Measurements from ENCODE around the gene NTMT2.

NTMT2 gene

DNA sequence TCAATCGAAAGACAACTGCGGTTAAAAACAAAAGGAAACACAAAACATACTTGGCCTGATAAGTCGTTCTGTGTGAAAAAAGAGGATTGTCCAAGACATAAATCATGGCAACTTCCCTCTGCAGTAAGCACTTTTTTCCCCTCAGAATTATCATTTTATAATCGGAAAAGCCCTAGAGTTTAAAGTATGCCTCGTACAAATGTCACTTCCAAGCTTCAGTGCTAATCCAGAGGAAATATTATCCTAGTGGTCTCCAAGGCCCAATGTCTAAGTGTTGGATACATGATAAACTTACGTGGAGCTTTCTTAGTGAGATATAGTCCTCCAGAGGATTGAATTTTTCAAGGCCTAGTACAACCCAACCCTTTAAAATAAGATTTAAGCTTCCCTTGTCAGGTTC is 11.2 kb upstream of the NTMT2 start:
- no peak for TF ChIP-seq EZH2phosphoT487 (IDR thresholded peaks at IDR 0.05; ENCODE audit: low read length)
- TF ChIP-seq EZH2 (optimal IDR thresholded peaks at IDR 0.05; ENCODE audit: low read depth, low read length), result no peak
- TF ChIP-seq, protein P1, sequence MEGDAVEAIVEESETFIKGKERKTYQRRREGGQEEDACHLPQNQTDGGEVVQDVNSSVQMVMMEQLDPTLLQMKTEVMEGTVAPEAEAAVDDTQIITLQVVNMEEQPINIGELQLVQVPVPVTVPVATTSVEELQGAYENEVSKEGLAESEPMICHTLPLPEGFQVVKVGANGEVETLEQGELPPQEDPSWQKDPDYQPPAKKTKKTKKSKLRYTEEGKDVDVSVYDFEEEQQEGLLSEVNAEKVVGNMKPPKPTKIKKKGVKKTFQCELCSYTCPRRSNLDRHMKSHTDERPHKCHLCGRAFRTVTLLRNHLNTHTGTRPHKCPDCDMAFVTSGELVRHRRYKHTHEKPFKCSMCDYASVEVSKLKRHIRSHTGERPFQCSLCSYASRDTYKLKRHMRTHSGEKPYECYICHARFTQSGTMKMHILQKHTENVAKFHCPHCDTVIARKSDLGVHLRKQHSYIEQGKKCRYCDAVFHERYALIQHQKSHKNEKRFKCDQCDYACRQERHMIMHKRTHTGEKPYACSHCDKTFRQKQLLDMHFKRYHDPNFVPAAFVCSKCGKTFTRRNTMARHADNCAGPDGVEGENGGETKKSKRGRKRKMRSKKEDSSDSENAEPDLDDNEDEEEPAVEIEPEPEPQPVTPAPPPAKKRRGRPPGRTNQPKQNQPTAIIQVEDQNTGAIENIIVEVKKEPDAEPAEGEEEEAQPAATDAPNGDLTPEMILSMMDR (IDR thresholded peaks at IDR 0.05; ENCODE audit: low read length), result no peak
- no peak overlapping the region for H3K4me2 ChIP-seq (ENCODE audit: low read depth, low read length)
- no peaks in the 10 kb centered on the region for H3K9me3 ChIP-seq (replicated peaks; ENCODE audit: insufficient read depth, low read length)
- H3K27ac ChIP-seq (ENCODE audit: low read length), result no peak overlapping the region
- no peaks in the 10 kb centered on the region for H3K9me2 ChIP-seq (replicated peaks; ENCODE audit: insufficient read depth, low read length)
- no peak overlapping the region for H2AFZ ChIP-seq (ENCODE audit: low read length)
- no peaks in the 10 kb centered on the region for H3K4me1 ChIP-seq (ENCODE audit: low read length)
- DNase-seq, result no peak
- H3K79me2 ChIP-seq (ENCODE audit: low read length), result no peaks in the 10 kb centered on the region
- no peak overlapping the region for H3K4me3 ChIP-seq (ENCODE audit: low read length)
- H3F3A ChIP-seq (ENCODE audit: insufficient read depth, low read length), result no peaks in the 10 kb centered on the region
- H3K27me3 ChIP-seq (replicated peaks; ENCODE audit: insufficient read depth, low read length), result no peaks in the 10 kb centered on the region
- H4K20me1 ChIP-seq (ENCODE audit: insufficient read depth, low read length), result no peaks in the 10 kb centered on the region
- H3K9ac ChIP-seq (ENCODE audit: low read length), result no peak overlapping the region
- H3K36me3 ChIP-seq (replicated peaks; ENCODE audit: insufficient read depth, low read length), result no peaks in the 10 kb centered on the region

DNA sequence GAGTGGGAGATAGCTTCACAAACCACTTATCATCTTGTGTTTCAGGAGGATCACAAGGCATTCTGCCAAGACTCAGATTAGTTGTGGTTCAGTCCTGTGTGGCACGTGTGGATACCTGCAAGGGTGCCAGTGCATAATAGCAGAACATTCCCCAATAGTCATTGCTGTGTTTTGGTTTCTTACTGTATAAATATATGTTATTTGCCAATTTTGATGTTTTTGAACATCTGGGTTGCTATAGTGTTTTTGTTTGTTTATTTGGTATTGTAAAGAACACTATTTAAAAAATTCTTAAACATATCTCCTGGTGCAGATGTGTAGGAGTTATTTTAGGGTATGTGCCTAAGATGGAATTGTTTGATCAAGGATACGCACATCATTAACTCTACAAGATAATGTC is 5.4 kb upstream of the NTMT2 start:
- H3K4me3 ChIP-seq (ENCODE audit: low read length), result no peak overlapping the region
- no peak for DNase-seq
- no peaks in the 10 kb centered on the region for H3K9me2 ChIP-seq (replicated peaks; ENCODE audit: insufficient read depth, low read length)
- no peaks in the 10 kb centered on the region for H3K79me2 ChIP-seq (ENCODE audit: low read length)
- H3K27me3 ChIP-seq (replicated peaks; ENCODE audit: insufficient read depth, low read length), result no peaks in the 10 kb centered on the region
- no peaks in the 10 kb centered on the region for H4K20me1 ChIP-seq (ENCODE audit: insufficient read depth, low read length)
- no peak overlapping the region for H3K4me2 ChIP-seq (ENCODE audit: low read depth, low read length)
- H3K9ac ChIP-seq (ENCODE audit: low read length), result no peak overlapping the region
- no peaks in the 10 kb centered on the region for H3K4me1 ChIP-seq (ENCODE audit: low read length)
- H3K27ac ChIP-seq (ENCODE audit: low read length), result no peak overlapping the region
- no peaks in the 10 kb centered on the region for H3K9me3 ChIP-seq (replicated peaks; ENCODE audit: insufficient read depth, low read length)
- no peaks in the 10 kb centered on the region for H3F3A ChIP-seq (ENCODE audit: insufficient read depth, low read length)
- H2AFZ ChIP-seq (ENCODE audit: low read length), result no peak overlapping the region
- H3K36me3 ChIP-seq (replicated peaks; ENCODE audit: insufficient read depth, low read length), result no peaks in the 10 kb centered on the region
- TF ChIP-seq EZH2 (optimal IDR thresholded peaks at IDR 0.05; ENCODE audit: low read depth, low read length) (no peak), EZH2phosphoT487 (IDR thresholded peaks at IDR 0.05; ENCODE audit: low read length) (no peak)

DNA sequence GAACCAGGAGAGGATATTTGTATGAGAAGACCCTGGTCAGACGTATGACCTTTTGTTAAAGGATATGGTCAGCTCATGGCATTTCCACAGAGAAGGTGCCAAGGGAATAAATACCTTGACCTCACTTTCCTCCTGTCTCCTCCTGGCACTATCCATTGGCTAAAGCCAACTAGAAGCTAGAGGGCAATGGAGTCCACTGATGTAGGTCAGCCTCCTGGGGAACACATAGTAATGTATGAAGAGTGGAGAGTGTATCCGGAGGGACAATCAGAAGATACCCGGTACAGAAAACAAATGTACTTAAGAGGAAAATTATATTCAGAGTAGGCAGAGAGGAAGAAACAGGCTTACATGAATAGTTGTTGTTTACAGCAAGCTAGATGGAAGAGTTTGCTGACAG is 698 bp upstream of the NTMT2 start:
- no peak for DNase-seq
- H3F3A ChIP-seq (ENCODE audit: insufficient read depth, low read length), result no peaks in the 10 kb centered on the region
- no peaks in the 10 kb centered on the region for H3K9me3 ChIP-seq (replicated peaks; ENCODE audit: insufficient read depth, low read length)
- no peaks in the 10 kb centered on the region for H3K79me2 ChIP-seq (ENCODE audit: low read length)
- H3K4me3 ChIP-seq (ENCODE audit: low read length), result no peak overlapping the region
- no peaks in the 10 kb centered on the region for H3K4me1 ChIP-seq (ENCODE audit: low read length)
- H3K9ac ChIP-seq (ENCODE audit: low read length), result no peak overlapping the region
- no peak overlapping the region for H2AFZ ChIP-seq (ENCODE audit: low read length)
- TF ChIP-seq EZH2 (optimal IDR thresholded peaks at IDR 0.05; ENCODE audit: low read depth, low read length), result no peak
- no peak for TF ChIP-seq EZH2phosphoT487 (IDR thresholded peaks at IDR 0.05; ENCODE audit: low read length)
- TF ChIP-seq, protein P1 (IDR thresholded peaks at IDR 0.05; ENCODE audit: low read length), result no peak
- H3K4me2 ChIP-seq (ENCODE audit: low read depth, low read length), result no peak overlapping the region
- H3K27me3 ChIP-seq (replicated peaks; ENCODE audit: insufficient read depth, low read length), result no peaks in the 10 kb centered on the region
- no peaks in the 10 kb centered on the region for H3K36me3 ChIP-seq (replicated peaks; ENCODE audit: insufficient read depth, low read length)
- no peaks in the 10 kb centered on the region for H3K9me2 ChIP-seq (replicated peaks; ENCODE audit: insufficient read depth, low read length)
- H4K20me1 ChIP-seq (ENCODE audit: insufficient read depth, low read length), result no peaks in the 10 kb centered on the region
- no peak overlapping the region for H3K27ac ChIP-seq (ENCODE audit: low read length)

DNA sequence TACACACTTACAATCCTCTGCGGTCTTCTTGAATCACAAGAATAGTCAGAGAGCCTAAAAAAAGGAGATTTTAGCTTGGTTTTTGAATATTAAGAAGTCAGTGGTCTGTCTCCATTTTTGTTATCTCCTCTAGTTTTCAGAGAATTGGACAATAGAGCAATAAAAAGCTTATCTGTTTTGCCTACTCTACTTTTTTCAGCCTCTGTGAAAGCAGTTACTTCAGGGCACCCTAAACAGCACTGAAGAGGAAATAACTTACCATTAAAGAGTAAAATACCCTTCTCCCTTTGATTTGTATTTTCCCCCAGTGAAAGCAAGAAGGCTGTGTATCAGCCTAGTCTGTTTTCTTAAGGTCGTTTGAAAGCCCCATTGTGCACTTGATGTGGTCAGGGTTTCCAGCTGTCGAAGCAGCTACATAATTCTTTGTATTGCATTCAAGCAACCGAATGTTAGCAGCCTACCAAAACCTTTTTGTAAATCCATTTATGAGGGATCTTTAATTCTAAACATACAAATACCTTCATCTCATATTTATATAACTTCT is 1.0 kb downstream of the NTMT2 start:
- Histone ChIP-seq H3K4me2 (ENCODE audit: low read depth, low read length) (no peak overlapping the region), H3K9me2 (replicated peaks; ENCODE audit: insufficient read depth, low read length) (no peaks in the 10 kb centered on the region), H3K79me2 (ENCODE audit: low read length) (no peaks in the 10 kb centered on the region), H3K4me1 (ENCODE audit: low read length) (no peaks in the 10 kb centered on the region), H3K36me3 (replicated peaks; ENCODE audit: insufficient read depth, low read length) (no peaks in the 10 kb centered on the region), H2AFZ (ENCODE audit: low read length) (no peak overlapping the region), H3F3A (ENCODE audit: insufficient read depth, low read length) (no peaks in the 10 kb centered on the region), H3K27ac (ENCODE audit: low read length) (no peak overlapping the region), H3K27me3 (replicated peaks; ENCODE audit: insufficient read depth, low read length) (no peaks in the 10 kb centered on the region), H3K9me3 (replicated peaks; ENCODE audit: insufficient read depth, low read length) (no peaks in the 10 kb centered on the region), H4K20me1 (ENCODE audit: insufficient read depth, low read length) (no peaks in the 10 kb centered on the region), H3K4me3 (ENCODE audit: low read length) (no peak overlapping the region), H3K9ac (ENCODE audit: low read length) (no peak overlapping the region)
- TF ChIP-seq EZH2phosphoT487 (IDR thresholded peaks at IDR 0.05; ENCODE audit: low read length), result no peak
- TF ChIP-seq EZH2 (optimal IDR thresholded peaks at IDR 0.05; ENCODE audit: low read depth, low read length), result no peak
- TF ChIP-seq, protein P1 (IDR thresholded peaks at IDR 0.05; ENCODE audit: low read length), result no peak
- no peak for DNase-seq
